Upper lobe of left lung (tissue), 6 donors: ENCODE data around the gene WFDC10B. TPM values are rescaled to one million over a fixed set of nuclear protein-coding genes. Genes with fewer than 3 reads are reported as not detected.

Experiments
- ATAC-seq, 2 donors: fragments of 200-7000 bp; cut with Tn5 transposase; one replicate each; pipeline ENCODE4 v1.9.1; 2022; ENCODE audit warnings: mild to moderate bottlenecking in 2 of 2, moderate library complexity in 2 of 2; ENCODE audit not compliant: low FRiP score in 2 of 2
- DNase-seq, 2 donors: peaks; one replicate each; pipeline ENCODE4 v3.0.0-alpha.2; 2019 to 2020
- H3K27ac ChIP-seq, 4 donors: fragments of 200-600 bp; sonication (generic); one replicate each; pipeline ENCODE4 v1.5.1; 2016 to 2019
- H3K27me3 ChIP-seq, 4 donors: fragments of 200-600 bp; sonication (generic); one replicate each; pipeline ENCODE4 v1.5.1; 2017 to 2019
- H3K36me3 ChIP-seq, 4 donors: fragments of 200-600 bp; sonication (generic); one replicate each; pipeline ENCODE4 v1.5.1; 2016 to 2019
- H3K4me1 ChIP-seq, 4 donors: fragments of 200-600 bp; sonication (generic); one replicate each; pipeline ENCODE4 v1.5.1; 2018 to 2019
- H3K4me3 ChIP-seq, 4 donors: fragments of 200-600 bp; sonication (generic); one replicate each; pipeline ENCODE4 v1.5.1; 2017 to 2019; ENCODE audit warnings: mild to moderate bottlenecking in 2 of 4, moderate library complexity in 1 of 4
- H3K9me3 ChIP-seq, 4 donors: fragments of 200-600 bp; sonication (generic); one replicate each; pipeline ENCODE4 v1.5.1; 2018 to 2019
- CTCF ChIP-seq, 6 experiments: fragments of 450-650 bp in 4 of 6; fragments of 200-600 bp in 2 of 6; sonication (generic) in 2 of 6; IDR thresholded peaks; one replicate each; pipeline ENCODE4 v1.5.1; 2016 to 2019; ENCODE audit warnings: antibody characterized with exemption in 6 of 6
- EP300 ChIP-seq, 4 donors: sonication (generic); formaldehyde crosslinking; IDR thresholded peaks; one replicate each; pipeline ENCODE4 v1.5.1; 2017; ENCODE audit warnings: antibody characterized with exemption in 4 of 4, control low read depth in 2 of 4
- POLR2A ChIP-seq, 4 donors: fragments of 450-650 bp; IDR thresholded peaks; one replicate each; pipeline ENCODE4 v1.5.1; 2016 to 2017; ENCODE audit warnings: antibody characterized with exemption in 4 of 4, mild to moderate bottlenecking in 2 of 4
- POLR2AphosphoS5 ChIP-seq, 2 donors: sonication (generic); formaldehyde crosslinking; IDR thresholded peaks; one replicate each; pipeline ENCODE4 v1.5.1; 2017; ENCODE audit warnings: antibody characterized with exemption in 2 of 2
- WGBS, 2 donors: methylation state at CpG; one replicate each; pipeline ENCODE4 v1.1.5; 2017 to 2018; 5-methylcytosine and 5-hydroxymethylcytosine counted together
- total RNA-seq, 6 donors: library from RNA; depleted of rRNA in 4 of 6; stranded (reverse); fragments of >200 nt in 4 of 6; gene quantifications; one replicate each; pipeline versions ENCODE4 v1.1.0 to v1.2.1, GENCODE V29; 2016 to 2021
- donor health status: DM: no; HTN: no; CAD: no; lungs with moderate emphysema.
- donor health status: DM: no; HTN: yes; CAD: no; lungs with severe emphysema.

WFDC10B gene
- total RNA-seq, result 1 to 10 TPM in 4 of 6 donors, not detected in 2; 1.1 to 9.4 (median 1.6) TPM

GRCh38 chr20:45704969-45705637, at the start of gene WFDC10B:
WFDC10B (minus strand) TSS chr20:45705019; CDS start chr20:45685992, 19,027 bp downstream.
- no peaks in the 10 kb centered on the region for H3K27me3 ChIP-seq
- DNase-seq, result no peak
- H3K9me3 ChIP-seq, result no peaks in the 10 kb centered on the region
- H3K36me3 ChIP-seq, result no peaks in the 10 kb centered on the region
- no peak within 1 kb of the TSS for H3K4me3 ChIP-seq
- H3K4me1 ChIP-seq, result peaks cover 0 to 4% (median 1%) of the 10 kb centered on the region in 4 donors
- H3K27ac ChIP-seq, result no peak within 1 kb of the TSS
- WGBS, 2 donors, result 79 to 94% methylated on average over 1 of the region's 1 CpG
- TF ChIP-seq CTCF (IDR thresholded peaks at IDR 0.05) (no peak), EP300 (IDR thresholded peaks at IDR 0.05) (no peak), POLR2AphosphoS5 (IDR thresholded peaks at IDR 0.05) (no peak), POLR2A (IDR thresholded peaks at IDR 0.05) (no peak)
- ATAC-seq, result no peak

GRCh38 chr20:45752746-45753145, 47.9 kb upstream of the WFDC10B start:
- H3K27me3 ChIP-seq, result no peaks in the 10 kb centered on the region
- no peaks in the 10 kb centered on the region for H3K9me3 ChIP-seq
- no peak overlapping the region for H3K27ac ChIP-seq
- H3K4me3 ChIP-seq, result no peak overlapping the region
- no peak for DNase-seq
- no peak for TF ChIP-seq CTCF (IDR thresholded peaks at IDR 0.05)
- TF ChIP-seq POLR2AphosphoS5 (IDR thresholded peaks at IDR 0.05), result no peak
- no peak for TF ChIP-seq EP300 (IDR thresholded peaks at IDR 0.05)
- no peak for TF ChIP-seq POLR2A (IDR thresholded peaks at IDR 0.05)
- no peaks in the 10 kb centered on the region for H3K4me1 ChIP-seq
- no peaks in the 10 kb centered on the region for H3K36me3 ChIP-seq
- no peak for ATAC-seq
- 89 to 93% methylated on average over 3 of the region's 3 CpGs for WGBS, 2 donors

- TF ChIP-seq CTCF (IDR thresholded peaks at IDR 0.05) (no peak), POLR2A (IDR thresholded peaks at IDR 0.05) (no peak), POLR2AphosphoS5 (IDR thresholded peaks at IDR 0.05) (no peak), EP300 (IDR thresholded peaks at IDR 0.05) (no peak)
- Histone ChIP-seq H3K36me3 (no peaks in the 10 kb centered on the region), H3K27me3 (no peaks in the 10 kb centered on the region), H3K4me1 (no peaks in the 10 kb centered on the region), H3K4me3 (no peak overlapping the region), H3K9me3 (no peaks in the 10 kb centered on the region), H3K27ac (no peak overlapping the region)
- WGBS, 2 donors, result 88% methylated on average over 1 of the region's 1 CpG
- DNase-seq (no peak), ATAC-seq (no peak)
These were observed 46.9 kb upstream of the WFDC10B start for GRCh38 chr20:45751721-45752120.

GRCh38 chr20:45745015-45745414, 40.2 kb upstream of the WFDC10B start:
- Histone ChIP-seq H3K27me3 (no peaks in the 10 kb centered on the region), H3K36me3 (no peaks in the 10 kb centered on the region), H3K4me3 (no peak overlapping the region), H3K9me3 (no peaks in the 10 kb centered on the region), H3K4me1 (no peaks in the 10 kb centered on the region), H3K27ac (no peak overlapping the region)
- no peak for TF ChIP-seq EP300 (IDR thresholded peaks at IDR 0.05)
- TF ChIP-seq POLR2AphosphoS5 (IDR thresholded peaks at IDR 0.05), result no peak
- TF ChIP-seq POLR2A (IDR thresholded peaks at IDR 0.05), result no peak
- no peak for TF ChIP-seq CTCF (IDR thresholded peaks at IDR 0.05)
- no peak for ATAC-seq
- DNase-seq, result no peak

- no peak for ATAC-seq
- Histone ChIP-seq H3K9me3 (no peaks in the 10 kb centered on the region), H3K36me3 (no peaks in the 10 kb centered on the region), H3K27me3 (no peaks in the 10 kb centered on the region), H3K4me1 (no peaks in the 10 kb centered on the region), H3K27ac (no peak overlapping the region), H3K4me3 (no peak overlapping the region)
- no peak for TF ChIP-seq POLR2A (IDR thresholded peaks at IDR 0.05)
- no peak for TF ChIP-seq CTCF (IDR thresholded peaks at IDR 0.05)
- TF ChIP-seq EP300 (IDR thresholded peaks at IDR 0.05), result no peak
- TF ChIP-seq POLR2AphosphoS5 (IDR thresholded peaks at IDR 0.05), result no peak
- no peak for DNase-seq
- 88 to 90% methylated on average over 4 of the region's 4 CpGs for WGBS, 2 donors
These were observed 37.8 kb upstream of the WFDC10B start for GRCh38 chr20:45742596-45742995.
